ENCODE data around the gene GOLGA3. TPM values are rescaled to one million over a fixed set of nuclear protein-coding genes. Genes with fewer than 3 reads are reported as not detected.
"Not testable (repeated sequence)": the region's sequence is repeated elsewhere in the genome, so short reads cannot be mapped to it uniquely, and the experiment has no call there.

GOLGA3 gene
- total and polyA plus RNA-seq, 5 experiments from 2014 or later, result 2.7 to 82.1 (median 18.1) TPM

- POLR2A ChIA-PET, result interaction anchor here (0.8 to 3.1 kb wide), 6 partner anchors 11 to 131 kb away, joined by 3 to 16 read pairs (median 6); partner anchors contain the start of genes ANKLE2 and GOLGA3
- Mint-ChIP-seq H3K4me3 (peak overlapping the region in 7 of 10 donors; percentile 23 to 66 (median 56)), H3K9me3 (no peaks in the 10 kb centered on the region), H3K4me1 (peaks cover 24 to 72% (median 58%) of the 10 kb centered on the region in 4 donors), H3K27me3 (no peaks in the 10 kb centered on the region), H3K27ac (peak overlapping the region in 9 of 10 donors; percentile 66 to 92 (median 84)), H3K36me3 (peaks cover 0 to 46% (median 14%) of the 10 kb centered on the region in 3 donors)
- ATAC-seq (peak; percentile 53 to 75), DNase-seq (peak in 7 of 10 donors; percentile 13 to 57 (median 37))
These were observed 55.4 kb downstream of the GOLGA3 start for GRCh38 chr12:132773077-132773955.

- POLR2A ChIA-PET, result interaction anchor here (0.8 to 3.1 kb wide), 4 partner anchors 11 to 132 kb away, joined by 3 to 16 read pairs (median 10); partner anchors contain the start of genes ANKLE2 and GOLGA3
- peaks cover 0 to 40% (median 14%) of the 10 kb centered on the region in 3 donors for H3K36me3 Mint-ChIP-seq
- H3K9me3 Mint-ChIP-seq, result no peaks in the 10 kb centered on the region
- H3K4me1 Mint-ChIP-seq, result peaks cover 30 to 79% (median 65%) of the 10 kb centered on the region in 4 donors
- peak overlapping the region in 7 of 10 donors; percentile 39 to 75 (median 65) for H3K27ac Mint-ChIP-seq
- H3K27me3 Mint-ChIP-seq, result no peaks in the 10 kb centered on the region
- ATAC-seq (no peak), DNase-seq (no peak)
- peak overlapping the region in 5 of 10 donors; percentile 12 to 56 (median 39) for H3K4me3 Mint-ChIP-seq
These were observed 56.1 kb downstream of the GOLGA3 start for GRCh38 chr12:132772606-132773005.

DNA sequence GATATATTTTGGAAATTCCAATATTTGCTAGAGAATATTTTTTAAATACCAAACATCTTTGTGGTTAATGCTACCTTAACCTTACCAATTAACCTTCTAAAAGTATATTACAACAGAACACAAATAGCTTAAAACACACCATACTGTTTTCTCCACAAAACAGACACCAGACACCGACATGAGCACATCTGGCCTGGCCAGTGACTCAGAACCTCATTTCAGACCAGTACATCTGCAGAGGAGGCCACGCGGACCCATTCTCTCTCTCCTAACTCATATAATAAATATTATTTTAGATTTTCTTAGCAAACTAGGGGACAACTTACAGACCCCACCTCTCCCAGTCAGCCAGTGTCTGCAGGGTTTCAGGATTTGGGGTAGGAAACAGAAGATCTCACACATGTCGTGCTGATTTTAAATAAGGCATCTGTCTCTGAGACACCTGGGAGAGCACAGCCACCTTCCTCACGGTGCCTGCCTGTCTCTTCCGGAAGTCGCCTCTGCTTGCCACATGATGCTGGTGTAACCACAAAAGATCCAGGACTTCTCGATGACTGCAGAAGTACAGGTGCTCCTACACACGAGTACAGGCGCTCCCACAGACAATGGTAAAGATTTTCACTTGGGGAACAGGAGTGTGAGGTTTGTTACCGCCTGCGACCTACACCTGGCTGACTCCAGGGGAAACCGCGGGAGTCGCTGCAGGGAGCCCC lies 57.4 kb downstream of the GOLGA3 start:
- peaks cover 31 to 82% (median 71%) of the 10 kb centered on the region in 4 donors for H3K4me1 Mint-ChIP-seq
- H3K4me3 Mint-ChIP-seq, result peak overlapping the region; percentile 29 to 81 (median 68)
- no peaks in the 10 kb centered on the region for H3K9me3 Mint-ChIP-seq
- peaks cover 0 to 28% (median 11%) of the 10 kb centered on the region in 3 donors for H3K36me3 Mint-ChIP-seq
- H3K27me3 Mint-ChIP-seq, result no peaks in the 10 kb centered on the region
- peak overlapping the region; percentile 61 to 94 (median 86) for H3K27ac Mint-ChIP-seq
- DNase-seq, result peak; percentile 37 to 79 (median 62)
- POLR2A ChIA-PET, result interaction anchor here (0.6 to 1.0 kb wide), 3 partner anchors 9 to 142 kb away, joined by 3 to 5 read pairs (median 3); no protein-coding TSS in a partner anchor
- peak; percentile 84 to 86 for ATAC-seq

GRCh38 chr12:132766380-132767085 lies 62.1 kb downstream of the GOLGA3 start:
- H3K27me3 Mint-ChIP-seq, result no peaks in the 10 kb centered on the region
- ATAC-seq, result no peak
- peak overlapping the region in 1 of 10 donors; percentile 19 for H3K4me3 Mint-ChIP-seq
- no peaks in the 10 kb centered on the region for H3K9me3 Mint-ChIP-seq
- H3K27ac Mint-ChIP-seq, result peak overlapping the region in 3 of 10 donors; percentile 8 to 72 (median 15)
- DNase-seq, result no peak
- peaks cover 27 to 60% (median 52%) of the 10 kb centered on the region in 4 donors for H3K4me1 Mint-ChIP-seq
- POLR2A ChIA-PET, result interaction anchor here (0.6 kb wide), 2 partner anchors 247 to 272 kb away, joined by 3 read pairs; no protein-coding TSS in a partner anchor
- H3K36me3 Mint-ChIP-seq, result no peaks in the 10 kb centered on the region

- DNase-seq (no peak), ATAC-seq (no peak)
- Mint-ChIP-seq H3K27ac (peak overlapping the region in 2 of 10 donors; percentile 15 to 75), H3K4me3 (peak overlapping the region in 3 of 10 donors; percentile 29 to 76 (median 39)), H3K27me3 (no peaks in the 10 kb centered on the region), H3K4me1 (peaks cover 28 to 58% (median 53%) of the 10 kb centered on the region in 4 donors), H3K9me3 (no peaks in the 10 kb centered on the region), H3K36me3 (peaks cover 0 to under 1% (median 0%) of the 10 kb centered on the region in 3 donors)
- POLR2A ChIA-PET, result interaction anchor here (1.0 kb wide), 1 partner anchor 85 kb away, joined by 4 read pairs; no protein-coding TSS in a partner anchor
These were observed 63.3 kb downstream of the GOLGA3 start for GRCh38 chr12:132765361-132765760.

- no peak for DNase-seq
- H3K9me3 Mint-ChIP-seq, result no peaks in the 10 kb centered on the region
- no peak overlapping the region for H3K4me3 Mint-ChIP-seq
- POLR2A ChIA-PET, result interaction anchor here (0.8 kb wide), 1 partner anchor 79 kb away, joined by 3 read pairs; no protein-coding TSS in a partner anchor
- peak overlapping the region in 1 of 10 donors; percentile 47 for H3K27ac Mint-ChIP-seq
- no peaks in the 10 kb centered on the region for H3K27me3 Mint-ChIP-seq
- no peak for ATAC-seq
- peaks cover 0 to 5% (median 0%) of the 10 kb centered on the region in 3 donors for H3K36me3 Mint-ChIP-seq
- peaks cover 29 to 53% (median 48%) of the 10 kb centered on the region in 4 donors for H3K4me1 Mint-ChIP-seq
These were observed 64.4 kb downstream of the GOLGA3 start for GRCh38 chr12:132764231-132764630.

DNA sequence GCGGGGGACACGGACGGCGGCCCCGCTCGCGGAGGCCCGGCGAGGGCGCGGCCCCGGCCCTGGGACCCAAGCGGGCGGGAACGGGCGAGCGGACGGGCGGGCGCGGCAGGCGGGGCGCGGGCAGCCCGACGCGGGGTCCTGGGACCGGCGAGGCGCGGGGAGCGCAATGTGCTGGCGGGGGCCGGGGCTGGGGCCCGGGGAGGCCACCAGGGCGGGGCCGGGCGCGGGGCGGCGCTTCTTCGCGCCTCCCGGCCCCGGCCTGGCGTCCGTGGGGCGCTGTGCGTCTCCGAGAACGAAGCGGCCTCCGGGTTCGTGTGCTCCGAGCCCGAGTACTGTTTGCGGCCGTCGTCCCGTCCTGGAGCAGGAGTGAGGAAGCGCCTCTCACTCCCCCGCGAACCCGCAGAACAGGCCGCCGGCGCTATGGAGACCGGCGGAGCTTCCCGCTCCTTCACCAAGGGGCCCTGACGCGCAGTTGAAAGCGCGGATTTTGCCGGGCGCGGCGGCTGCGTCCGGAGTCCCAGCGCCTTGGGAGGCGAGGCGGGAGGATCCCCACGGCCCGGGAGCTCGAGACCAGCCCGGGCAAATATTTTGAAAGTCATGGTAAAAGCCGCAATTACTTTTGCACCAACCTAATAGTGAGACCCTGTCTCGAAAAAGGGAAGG lies 66.6 kb downstream of the GOLGA3 start:
- H3K27me3 Mint-ChIP-seq, result no peaks in the 10 kb centered on the region
- H3K4me1 Mint-ChIP-seq, result peaks cover 16 to 37% (median 32%) of the 10 kb centered on the region in 4 donors
- peak; percentile 92 to 94 for ATAC-seq
- peak overlapping the region; percentile 40 to 93 (median 88) for H3K27ac Mint-ChIP-seq
- peaks cover 0 to 14% (median 0%) of the 10 kb centered on the region in 3 donors for H3K36me3 Mint-ChIP-seq
- H3K9me3 Mint-ChIP-seq, result no peaks in the 10 kb centered on the region
- POLR2A ChIA-PET, result interaction anchor here (0.9 to 1.9 kb wide), 8 partner anchors 8 to 147 kb away, joined by 3 to 16 read pairs (median 4); no protein-coding TSS in a partner anchor
- peak overlapping the region; percentile 51 to 89 (median 78) for H3K4me3 Mint-ChIP-seq
- DNase-seq, result peak; percentile 75 to 91 (median 84)

DNA sequence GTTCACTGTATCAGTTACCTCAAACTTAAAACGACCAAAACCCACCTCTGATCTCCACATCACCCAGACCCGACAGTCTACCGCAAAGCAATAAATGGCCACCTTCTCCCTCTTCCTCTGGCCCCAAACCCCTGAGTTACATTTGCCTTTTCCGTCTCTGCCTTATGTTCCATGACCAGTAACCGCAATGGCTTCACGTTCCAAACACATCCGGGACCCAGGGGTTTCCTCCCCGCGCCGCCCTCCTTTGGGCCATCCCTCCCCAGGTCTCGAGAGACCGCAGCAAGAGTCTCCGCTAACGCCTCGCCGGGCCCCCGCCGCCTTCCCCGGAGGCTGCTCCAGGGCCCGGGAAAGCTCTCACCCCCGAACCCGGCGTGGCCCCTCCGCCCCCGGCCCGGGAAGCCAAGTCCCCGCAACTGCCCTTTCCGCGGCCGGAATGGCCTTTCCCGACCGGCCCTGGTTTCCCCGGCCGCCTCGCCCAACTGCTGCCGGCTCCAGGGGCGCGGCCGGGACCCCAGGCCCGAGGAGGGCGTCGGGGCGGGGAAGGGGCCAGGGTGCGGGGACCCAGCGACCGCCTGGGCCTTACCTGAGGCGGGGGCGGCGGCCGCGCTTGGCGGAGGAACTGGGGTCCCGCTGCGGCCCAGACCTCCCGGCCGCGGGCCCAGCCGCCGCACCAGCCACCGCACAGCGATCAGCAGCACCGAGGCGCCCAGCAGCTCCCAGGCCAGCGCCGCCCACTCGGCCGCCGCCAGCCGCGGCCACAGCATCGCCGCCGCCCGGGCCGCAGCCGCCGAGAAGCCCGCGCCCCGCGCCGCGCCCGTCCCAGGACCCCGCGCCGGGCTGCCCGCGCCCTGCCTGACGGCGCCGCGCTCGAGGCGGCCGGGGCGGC lies 67.4 kb downstream of the GOLGA3 start, which contains the start of gene ANKLE2:
Gene ANKLE2 (minus strand): TSS at position 801 of the 889 bp plus-strand sequence. CDS start 34 bp downstream, at position 767.
- DNase-seq, result peak; percentile 28 to 78 (median 44)
- POLR2A ChIA-PET, result interaction anchor here (0.5 to 1.9 kb wide), 10 partner anchors 9 to 368 kb away, joined by 3 to 16 read pairs (median 4); no protein-coding TSS in a partner anchor
- Mint-ChIP-seq H3K4me3 (peak within 1 kb of the TSS; percentile 86 to 97 (median 96)), H3K27ac (peak within 1 kb of the TSS; percentile 93 to 99 (median 98)), H3K9me3 (no peaks in the 10 kb centered on the region), H3K36me3 (peaks cover 0 to 21% (median 0%) of the 10 kb centered on the region in 3 donors), H3K4me1 (peaks cover 16 to 35% (median 32%) of the 10 kb centered on the region in 4 donors), H3K27me3 (no peaks in the 10 kb centered on the region)
- peak; percentile 44 to 54 for ATAC-seq

DNA sequence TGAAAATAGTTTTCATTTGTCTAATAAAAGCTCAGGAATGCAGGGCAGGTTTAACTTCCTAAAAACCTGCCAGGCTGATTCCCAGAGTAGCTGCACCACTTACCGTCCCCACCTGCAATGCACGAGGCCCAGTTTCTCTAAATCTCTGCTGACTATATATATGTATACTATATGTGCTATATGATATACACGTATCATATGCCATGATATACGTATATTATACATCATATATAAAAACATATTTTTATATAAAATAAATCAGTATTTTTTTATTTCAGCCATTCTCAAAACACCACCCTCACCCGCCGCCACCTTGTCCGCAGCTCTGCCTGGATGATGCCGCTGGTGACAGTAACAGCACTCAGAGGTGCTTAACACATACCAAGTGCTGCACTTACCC lies 69.3 kb downstream of the GOLGA3 start:
- peak overlapping the region in 4 of 10 donors; percentile 35 to 68 (median 40) for H3K27ac Mint-ChIP-seq
- H3K36me3 Mint-ChIP-seq, result peaks cover 0 to 30% (median 3%) of the 10 kb centered on the region in 3 donors
- H3K4me1 Mint-ChIP-seq, result peaks cover 14 to 28% (median 26%) of the 10 kb centered on the region in 4 donors

DNA sequence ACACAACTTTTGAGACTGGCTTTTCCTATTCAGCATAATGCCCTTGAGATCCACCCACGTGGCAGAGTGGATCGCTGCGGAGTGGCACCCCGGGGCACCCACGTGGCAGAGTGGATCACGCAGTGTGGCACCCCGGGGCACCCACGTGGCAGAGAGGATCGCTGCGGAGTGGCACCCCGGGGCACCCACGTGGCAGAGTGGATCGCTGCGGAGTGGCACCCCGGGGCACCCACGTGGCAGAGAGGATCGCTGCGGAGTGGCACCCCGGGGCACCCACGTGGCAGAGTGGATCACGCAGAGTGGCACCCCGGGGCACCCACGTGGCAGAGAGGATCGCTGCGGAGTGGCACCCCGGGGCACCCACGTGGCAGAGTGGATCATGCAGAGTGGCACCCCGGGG lies 69.8 kb downstream of the GOLGA3 start:
- H3K36me3 Mint-ChIP-seq, result peaks cover 0 to 34% (median 3%) of the 10 kb centered on the region in 3 donors
- peaks cover 11 to 28% (median 26%) of the 10 kb centered on the region in 4 donors for H3K4me1 Mint-ChIP-seq
- H3K4me3 Mint-ChIP-seq, result peak overlapping the region in 2 of 10 donors; percentile 22 to 41
- H3K9me3 Mint-ChIP-seq, DNase-seq, ATAC-seq, POLR2A ChIA-PET, H3K27me3 Mint-ChIP-seq: not testable (repeated sequence)
- H3K27ac Mint-ChIP-seq, result peak overlapping the region in 1 of 10 donors; percentile 35

More for the DNA sequence above, 69.3 kb downstream of the GOLGA3 start:
- H3K4me3 Mint-ChIP-seq, result peak overlapping the region in 5 of 10 donors; percentile 4 to 96 (median 92)
- no peaks in the 10 kb centered on the region for H3K27me3 Mint-ChIP-seq
- no peak for ATAC-seq
- DNase-seq, result no peak
- no peaks in the 10 kb centered on the region for H3K9me3 Mint-ChIP-seq
- POLR2A ChIA-PET, result interaction anchor here (0.7 kb wide), 2 partner anchors 422 to 799 kb away, joined by 4 read pairs; partner anchors contain the start of gene ZNF268

Data from naive thymus-derived CD8-positive, alpha-beta T cell (primary cell).